Measurements from ENCODE around the gene MOSPD3. TPM values are rescaled to one million over a fixed set of nuclear protein-coding genes. Genes with fewer than 3 reads are reported as not detected.
"Not testable (repeated sequence)": the region's sequence is repeated elsewhere in the genome, so short reads cannot be mapped to it uniquely, and the experiment has no call there.

MOSPD3 gene
- total RNA-seq, 6 donors from 2014 or later: 9.9 to 25.8 (median 16.0) TPM

- DNase-seq (no peak), ATAC-seq (ENCODE audit: low FRiP score in 2 of 2) (no peak)
- TF ChIP-seq CTCF (IDR thresholded peaks at IDR 0.05): no peak
- TF ChIP-seq EP300 (IDR thresholded peaks at IDR 0.05): no peak
- no peak for TF ChIP-seq POLR2AphosphoS5 (IDR thresholded peaks at IDR 0.05)
- no peak for TF ChIP-seq POLR2A (IDR thresholded peaks at IDR 0.05)
- H3K4me3 ChIP-seq: no peak overlapping the region
- no peaks in the 10 kb centered on the region for H3K36me3 ChIP-seq
- peaks cover 0 to 7% (median 0%) of the 10 kb centered on the region in 4 donors for H3K4me1 ChIP-seq
- H3K27me3 ChIP-seq: peaks cover 0 to 25% (median 10%) of the 10 kb centered on the region in 4 donors
- no peak overlapping the region for H3K27ac ChIP-seq
- H3K9me3 ChIP-seq: no peaks in the 10 kb centered on the region
- 58 to 63% methylated on average over 19 to 25 of the region's 25 CpGs for WGBS, 2 donors
Measured at GRCh38 chr7:100654908-100655831, 42.8 kb downstream of the MOSPD3 start.

GRCh38 chr7:100655908-100656674, 43.8 kb downstream of the MOSPD3 start, which contains the start of gene ACTL6B:
ACTL6B (minus strand) TSS chr7:100656448; CDS start chr7:100656354, 94 bp downstream.
- Histone ChIP-seq H3K27ac (no peak within 1 kb of the TSS), H3K4me1 (peaks cover 0 to 7% (median 0%) of the 10 kb centered on the region in 4 donors), H3K9me3 (no peaks in the 10 kb centered on the region), H3K4me3 (no peak within 1 kb of the TSS), H3K36me3 (no peaks in the 10 kb centered on the region), H3K27me3 (peaks cover 0 to 25% (median 10%) of the 10 kb centered on the region in 4 donors)
- 21 to 32% methylated on average over 14 to 33 of the region's 63 CpGs for WGBS, 2 donors
- peak; percentile 39 to 86 for ATAC-seq (ENCODE audit: low FRiP score in 2 of 2)
- DNase-seq: peak; percentile 32 to 93
- TF ChIP-seq EP300 (IDR thresholded peaks at IDR 0.05) (no peak), POLR2AphosphoS5 (IDR thresholded peaks at IDR 0.05) (no peak), CTCF (IDR thresholded peaks at IDR 0.05) (no peak), POLR2A (IDR thresholded peaks at IDR 0.05) (no peak)

- not testable (repeated sequence) for DNase-seq; H3K36me3 ChIP-seq; H3K4me1 ChIP-seq; ATAC-seq (ENCODE audit: low FRiP score in 2 of 2); H3K4me3 ChIP-seq; H3K27me3 ChIP-seq; H3K27ac ChIP-seq; H3K9me3 ChIP-seq
- WGBS, 2 donors: 71 to 75% methylated on average over 12 of the region's 12 CpGs
Measured at GRCh38 chr7:100662194-100662776, 49.9 kb downstream of the MOSPD3 start.

Small RNA genes within 50 kb of the gene (small RNA-seq; reads per million reads assigned to genes)
- gene SAP25: 0 to 0.29 (median 0) reads per million in 4 donors

Other genes with a start within 250 kb of the MOSPD3 start
- gene PILRA, start 239.1 kb upstream of the MOSPD3 start, total RNA-seq: 10 to 100 TPM; 15.2 to 52.4 (median 24.2) TPM
- gene ZCWPW1, start 183.8 kb upstream of the MOSPD3 start, total RNA-seq: 1 to 10 TPM; 3.8 to 6.3 (median 5.2) TPM
- gene MEPCE, start 182.7 kb upstream of the MOSPD3 start, total RNA-seq: 10 to 100 TPM; 19.3 to 45.4 (median 37.9) TPM
- 10 to 100 TPM; 24.3 to 56.8 (median 30.0) TPM for gene PPP1R35, start 176.0 kb upstream of the MOSPD3 start, total RNA-seq
- 1 to 10 TPM in 2 of 6 donors, under 1 TPM in 2, not detected in 2; 0.59 to 2.1 (median 1.3) TPM for gene SPACDR, start 148.3 kb upstream of the MOSPD3 start, total RNA-seq
- 10 to 100 TPM; 25.7 to 91.2 (median 69.0) TPM for gene TSC22D4, start 133.3 kb upstream of the MOSPD3 start, total RNA-seq
- gene NYAP1, start 128.6 kb upstream of the MOSPD3 start, total RNA-seq: 1 to 10 TPM in 2 of 6 donors, under 1 TPM in 3, not detected in 1; 0.15 to 1.4 (median 0.89) TPM
- gene AGFG2, start 73.3 kb upstream of the MOSPD3 start, total RNA-seq: 10 to 100 TPM; 14.3 to 33.1 (median 20.4) TPM
- gene SAP25, start 38.6 kb upstream of the MOSPD3 start, total RNA-seq: 10 to 100 TPM in 3 of 6 donors, 1 to 10 TPM in 3; 1.2 to 18.9 (median 12.7) TPM
- gene LRCH4, start 26.4 kb upstream of the MOSPD3 start, total RNA-seq: 100 to 1,000 TPM in 5 of 6 donors, 10 to 100 TPM in 1; 88.5 to 493 (median 121) TPM
- 1 to 10 TPM in 1 of 6 donors, under 1 TPM in 2, not detected in 3; 0.63 to 4.2 (median 0.77) TPM for gene FBXO24, start 26.2 kb upstream of the MOSPD3 start, total RNA-seq
- 100 to 1,000 TPM in 2 of 6 donors, 10 to 100 TPM in 4; 15.2 to 115 (median 47.3) TPM for gene PCOLCE, start 10.2 kb upstream of the MOSPD3 start, total RNA-seq
- 1 to 10 TPM in 1 of 6 donors, under 1 TPM in 4, not detected in 1; 0.20 to 2.1 (median 0.89) TPM for gene TFR2, start 29.0 kb downstream of the MOSPD3 start, total RNA-seq
- not detected for gene ACTL6B, start 43.9 kb downstream of the MOSPD3 start, total RNA-seq
- gene GNB2, start 61.2 kb downstream of the MOSPD3 start, total RNA-seq: 100 to 1,000 TPM; 153 to 291 (median 278) TPM
- 100 to 1,000 TPM in 1 of 6 donors, 10 to 100 TPM in 5; 18.7 to 151 (median 52.9) TPM for gene GIGYF1, start 81.7 kb downstream of the MOSPD3 start, total RNA-seq
- gene POP7, start 93.6 kb downstream of the MOSPD3 start, total RNA-seq: 10 to 100 TPM in 5 of 6 donors, 1 to 10 TPM in 1; 9.4 to 32.5 (median 22.2) TPM
- under 1 TPM in 1 of 6 donors, not detected in 5; 0.20 TPM for gene EPO, start 107.9 kb downstream of the MOSPD3 start, total RNA-seq
- gene ZAN, start 121.1 kb downstream of the MOSPD3 start, total RNA-seq: not detected
- 10 to 100 TPM; 36.7 to 96.5 (median 56.6) TPM for gene EPHB4, start 215.0 kb downstream of the MOSPD3 start, total RNA-seq
- 10 to 100 TPM; 14.5 to 50.1 (median 43.9) TPM for gene SLC12A9, start 240.2 kb downstream of the MOSPD3 start, total RNA-seq

Data from upper lobe of left lung (tissue), 6 donors.